HepG2 (cell line): ENCODE data around the gene GJD3. TPM values are rescaled to one million over a fixed set of nuclear protein-coding genes. Genes with fewer than 3 reads are reported as not detected.

Experiments used
- CCAR2 ChIP-seq: fragments of 200-400 bp; formaldehyde crosslinking; optimal IDR thresholded peaks from 2 replicates; pipeline ENCODE3; 2018; ENCODE audit warnings: low read depth, mild to moderate bottlenecking, low read length, moderate library complexity
- FOSL2 ChIP-seq: sonication (generic); formaldehyde crosslinking; IDR thresholded peaks from 2 replicates; pipeline ENCODE4 v1.4.0; 2020; ENCODE audit warnings: missing genetic modification reagents
- HDAC1 ChIP-seq: sonication (generic); formaldehyde crosslinking; IDR thresholded peaks from 2 replicates; pipeline ENCODE4 v1.5.1; 2020; ENCODE audit warnings: mild to moderate bottlenecking, missing genetic modification reagents
- HIVEP1 ChIP-seq: sonication (generic); formaldehyde crosslinking; IDR thresholded peaks from 2 replicates; pipeline ENCODE4 v1.4.0; 2020; ENCODE audit warnings: mild to moderate bottlenecking, missing genetic modification reagents
- LCORL ChIP-seq, 2 experiments: fragments of 450-650 bp in 1 of 2; sonication (generic) in 1 of 2; formaldehyde crosslinking in 1 of 2; IDR thresholded peaks; 2 replicates each; pipeline versions ENCODE4 v1.5.0 to v1.6.1; 2017 to 2020; ENCODE audit warnings: antibody characterized with exemption in 1 of 2, missing genetic modification reagents in 1 of 2
- MEF2D ChIP-seq: sonication (generic); formaldehyde crosslinking; IDR thresholded peaks from 2 replicates; pipeline ENCODE4 v1.5.1; 2020; ENCODE audit warnings: mild to moderate bottlenecking, missing genetic modification reagents
- NAIF1 ChIP-seq: sonication (generic); formaldehyde crosslinking; IDR thresholded peaks from 2 replicates; pipeline ENCODE4 v1.5.0; 2020; ENCODE audit warnings: mild to moderate bottlenecking, missing genetic modification reagents, borderline replicate concordance
- SYNCRIP ChIP-seq: fragments of 200-400 bp; formaldehyde crosslinking; IDR thresholded peaks from 2 replicates; pipeline ENCODE4 v1.6.1; 2018; ENCODE audit warnings: mild to moderate bottlenecking, low read depth, low read length; ENCODE audit not compliant: insufficient read depth
- TCF7L2 ChIP-seq: IDR thresholded peaks from 2 replicates; pipeline ENCODE4 v1.6.1; 2011; ENCODE audit warnings: mild to moderate bottlenecking, low read depth, low read length, moderate library complexity
- XRCC5 ChIP-seq: fragments of 200-400 bp; formaldehyde crosslinking; optimal IDR thresholded peaks from 2 replicates; pipeline ENCODE3; 2017; ENCODE audit warnings: mild to moderate bottlenecking, low read length
- YY1 ChIP-seq: IDR thresholded peaks from 2 replicates; pipeline ENCODE4 v1.6.1; 2011; ENCODE audit warnings: low read length, low read depth, moderate library complexity, mild to moderate bottlenecking; ENCODE audit not compliant: insufficient read depth, insufficient replicate concordance
- ZFP82 ChIP-seq: sonication (generic); formaldehyde crosslinking; IDR thresholded peaks from 2 replicates; pipeline ENCODE4 v1.5.1; 2020; ENCODE audit warnings: mild to moderate bottlenecking, missing genetic modification reagents, borderline replicate concordance
- ZNF329 ChIP-seq: sonication (generic); formaldehyde crosslinking; IDR thresholded peaks from 2 replicates; pipeline ENCODE4 v1.9.0; 2021; ENCODE audit warnings: low read depth, mild to moderate bottlenecking, missing genetic modification reagents
- ZNF350 ChIP-seq: sonication (generic); formaldehyde crosslinking; IDR thresholded peaks from 2 replicates; pipeline ENCODE4 v1.4.0; 2020; ENCODE audit warnings: mild to moderate bottlenecking, low read depth, missing genetic modification reagents, borderline replicate concordance
- ZNF367 ChIP-seq: sonication (generic); formaldehyde crosslinking; IDR thresholded peaks from 2 replicates; pipeline ENCODE4 v1.4.0; 2020; ENCODE audit warnings: missing genetic modification reagents, borderline replicate concordance
- ZNF501 ChIP-seq: sonication (generic); formaldehyde crosslinking; IDR thresholded peaks from 2 replicates; pipeline ENCODE4 v1.5.1; 2020; ENCODE audit warnings: mild to moderate bottlenecking, moderate library complexity, missing genetic modification reagents
- ZNF720 ChIP-seq: sonication (generic); formaldehyde crosslinking; IDR thresholded peaks from 2 replicates; pipeline ENCODE4 v1.4.0; 2020; ENCODE audit warnings: missing genetic modification reagents
- ZSCAN30 ChIP-seq: sonication (generic); formaldehyde crosslinking; IDR thresholded peaks from 2 replicates; pipeline ENCODE4 v1.5.0; 2020; ENCODE audit warnings: mild to moderate bottlenecking, missing genetic modification reagents
- polyA plus RNA-seq, 8 experiments: library from polyadenylated mRNA; depleted of rRNA in 3 of 8; stranded (reverse) in 7 of 8; unstranded in 1 of 8; fragments of >200 nt; fragmentation: Illumina TruSeq in 4 of 8; extraction: Trizol in 4 of 8; gene quantifications; 2 replicates each; pipeline versions ENCODE4 v1.2.1 to v1.2.3, GENCODE V29; 2011 to 2016; ENCODE audit warnings: low read depth in 4 of 8, missing spikeins in 1 of 8, mixed read lengths in 1 of 8; ENCODE audit not compliant: insufficient read depth in 1 of 8
- total RNA-seq, 5 experiments: library from RNA; depleted of rRNA; stranded (reverse); fragments of >200 nt; fragmentation: Illumina TruSeq; extraction: Trizol; gene quantifications; 2 replicates each; pipeline ENCODE4 v1.2.3, GENCODE V29; 2016; ENCODE audit warnings: low read depth in 1 of 5
- TF ChIP-seq, protein P1 (sequence below): sonication (generic); formaldehyde crosslinking; IDR thresholded peaks from 2 replicates; pipeline ENCODE4 v1.4.0; 2020; ENCODE audit warnings: missing genetic modification reagents, low read depth, mild to moderate bottlenecking, borderline replicate concordance
- TF ChIP-seq, protein P2 (sequence below): sonication (generic); formaldehyde crosslinking; IDR thresholded peaks from 2 replicates; pipeline ENCODE4 v1.9.0; 2021; ENCODE audit warnings: missing genetic modification reagents, borderline replicate concordance
- TF ChIP-seq, protein P3 (sequence below): sonication (generic); formaldehyde crosslinking; IDR thresholded peaks from 2 replicates; pipeline ENCODE4 v1.5.0; 2020; ENCODE audit warnings: missing genetic modification reagents, mild to moderate bottlenecking, borderline replicate concordance
- TF ChIP-seq, protein P4 (sequence below): sonication (generic); formaldehyde crosslinking; conservative IDR thresholded peaks from 2 replicates; pipeline ENCODE4 v1.8.0; 2022; ENCODE audit warnings: missing genetic modification reagents
- TF ChIP-seq, protein P5 (sequence below): sonication (generic); formaldehyde crosslinking; conservative IDR thresholded peaks from 2 replicates; pipeline ENCODE4 v1.8.1; 2023; ENCODE audit warnings: missing genetic modification reagents

GJD3 gene
- total and polyA plus RNA-seq, 2 of the 13 experiments (the other 11 are each of a cell fraction or from before 2014, with no cell fraction given) = not detected

DNA sequence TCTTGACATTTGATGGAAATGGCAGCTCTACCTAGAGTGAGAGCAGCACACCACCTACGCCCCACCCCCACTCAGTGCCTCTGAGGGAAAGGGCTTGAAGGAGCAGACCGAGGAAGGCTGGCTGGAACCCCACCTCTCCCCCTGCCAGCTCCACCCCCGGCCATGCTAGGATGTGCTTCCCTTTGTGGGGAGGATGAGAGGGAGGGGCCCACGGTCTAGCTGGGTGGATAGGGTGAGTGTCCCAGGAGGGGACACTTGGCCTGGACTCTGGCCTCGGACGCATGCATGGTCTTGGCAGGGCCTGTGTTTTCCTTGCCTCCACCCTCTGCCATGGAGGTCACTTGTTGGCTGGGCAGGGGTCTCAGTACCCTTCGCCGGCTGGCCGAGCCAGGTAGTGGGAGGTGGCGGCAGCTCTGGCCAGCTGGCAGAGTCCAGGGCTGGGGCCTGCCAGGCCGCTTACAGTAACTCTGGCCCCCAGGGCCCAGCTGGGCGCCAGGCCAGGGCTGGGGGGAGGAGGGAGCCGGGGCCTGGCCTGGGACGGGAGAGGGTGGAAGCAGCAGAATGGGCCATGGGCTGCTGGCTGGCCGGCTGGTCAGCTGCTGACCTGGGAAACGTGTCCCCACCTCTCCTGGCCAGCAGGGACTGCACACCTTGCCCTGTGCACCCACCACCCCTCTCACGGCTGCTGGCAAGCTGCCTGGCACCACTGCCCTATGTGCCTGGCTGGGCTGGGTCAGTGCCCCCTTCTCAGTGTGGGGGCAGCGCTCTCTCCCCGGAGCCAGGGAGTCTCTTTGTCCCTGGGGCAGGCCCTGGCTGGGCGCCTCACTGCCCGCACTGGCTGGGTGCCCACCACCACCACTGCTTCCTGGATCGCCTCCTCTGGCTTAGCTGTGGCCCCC, 32.5 kb downstream of the GJD3 start (continued):
- TF ChIP-seq ZSCAN30 (no peak), YY1 (no peak), SYNCRIP (no peak), HIVEP1 (CRISPR knock-in tag) (peak; percentile 24; the same call in 1 of the 2 replicates), ZNF367 (CRISPR knock-in tag) (no peak), NAIF1 (CRISPR knock-in tag) (no peak), ZNF350 (CRISPR knock-in tag) (peak; percentile 50; the same call in 1 of the 2 replicates), ZNF501 (CRISPR knock-in tag) (no peak), LCORL (IDR thresholded peaks at IDR 0.05) (no peak), LCORL (CRISPR knock-in tag; IDR thresholded peaks at IDR 0.05) (peak; percentile 58; the same call in 1 of the 2 replicates), ZFP82 (CRISPR knock-in tag) (no peak), MEF2D (CRISPR knock-in tag) (no peak), TCF7L2 (no peak), CCAR2 (no peak), ZNF329 (CRISPR knock-in tag) (no peak), ZNF720 (CRISPR knock-in tag) (no peak), HDAC1 (CRISPR knock-in tag) (0 out of 2 replicates have a peak, but pooled peaks have one; percentile 49), XRCC5 (peak; percentile 24), FOSL2 (no peak)
- TF ChIP-seq, protein P1, sequence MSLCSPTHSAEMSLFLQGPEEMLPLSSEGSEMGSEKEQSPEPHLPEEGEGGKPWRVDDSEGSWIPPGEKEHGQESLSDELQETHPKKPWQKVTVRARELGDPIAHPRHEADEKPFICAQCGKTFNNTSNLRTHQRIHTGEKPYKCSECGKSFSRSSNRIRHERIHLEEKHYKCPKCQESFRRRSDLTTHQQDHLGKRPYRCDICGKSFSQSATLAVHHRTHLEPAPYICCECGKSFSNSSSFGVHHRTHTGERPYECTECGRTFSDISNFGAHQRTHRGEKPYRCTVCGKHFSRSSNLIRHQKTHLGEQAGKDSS (CRISPR knock-in tag) = no peak
- TF ChIP-seq, protein P2, sequence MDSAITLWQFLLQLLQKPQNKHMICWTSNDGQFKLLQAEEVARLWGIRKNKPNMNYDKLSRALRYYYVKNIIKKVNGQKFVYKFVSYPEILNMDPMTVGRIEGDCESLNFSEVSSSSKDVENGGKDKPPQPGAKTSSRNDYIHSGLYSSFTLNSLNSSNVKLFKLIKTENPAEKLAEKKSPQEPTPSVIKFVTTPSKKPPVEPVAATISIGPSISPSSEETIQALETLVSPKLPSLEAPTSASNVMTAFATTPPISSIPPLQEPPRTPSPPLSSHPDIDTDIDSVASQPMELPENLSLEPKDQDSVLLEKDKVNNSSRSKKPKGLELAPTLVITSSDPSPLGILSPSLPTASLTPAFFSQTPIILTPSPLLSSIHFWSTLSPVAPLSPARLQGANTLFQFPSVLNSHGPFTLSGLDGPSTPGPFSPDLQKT (CRISPR knock-in tag) = no peak
- TF ChIP-seq, protein P3, sequence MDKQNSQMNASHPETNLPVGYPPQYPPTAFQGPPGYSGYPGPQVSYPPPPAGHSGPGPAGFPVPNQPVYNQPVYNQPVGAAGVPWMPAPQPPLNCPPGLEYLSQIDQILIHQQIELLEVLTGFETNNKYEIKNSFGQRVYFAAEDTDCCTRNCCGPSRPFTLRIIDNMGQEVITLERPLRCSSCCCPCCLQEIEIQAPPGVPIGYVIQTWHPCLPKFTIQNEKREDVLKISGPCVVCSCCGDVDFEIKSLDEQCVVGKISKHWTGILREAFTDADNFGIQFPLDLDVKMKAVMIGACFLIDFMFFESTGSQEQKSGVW (CRISPR knock-in tag) = no peak
- TF ChIP-seq, protein P4, sequence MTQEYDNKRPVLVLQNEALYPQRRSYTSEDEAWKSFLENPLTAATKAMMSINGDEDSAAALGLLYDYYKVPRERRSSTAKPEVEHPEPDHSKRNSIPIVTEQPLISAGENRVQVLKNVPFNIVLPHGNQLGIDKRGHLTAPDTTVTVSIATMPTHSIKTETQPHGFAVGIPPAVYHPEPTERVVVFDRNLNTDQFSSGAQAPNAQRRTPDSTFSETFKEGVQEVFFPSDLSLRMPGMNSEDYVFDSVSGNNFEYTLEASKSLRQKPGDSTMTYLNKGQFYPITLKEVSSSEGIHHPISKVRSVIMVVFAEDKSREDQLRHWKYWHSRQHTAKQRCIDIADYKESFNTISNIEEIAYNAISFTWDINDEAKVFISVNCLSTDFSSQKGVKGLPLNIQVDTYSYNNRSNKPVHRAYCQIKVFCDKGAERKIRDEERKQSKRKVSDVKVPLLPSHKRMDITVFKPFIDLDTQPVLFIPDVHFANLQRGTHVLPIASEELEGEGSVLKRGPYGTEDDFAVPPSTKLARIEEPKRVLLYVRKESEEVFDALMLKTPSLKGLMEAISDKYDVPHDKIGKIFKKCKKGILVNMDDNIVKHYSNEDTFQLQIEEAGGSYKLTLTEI (CRISPR knock-in tag) = no peak
- TF ChIP-seq, protein P5, sequence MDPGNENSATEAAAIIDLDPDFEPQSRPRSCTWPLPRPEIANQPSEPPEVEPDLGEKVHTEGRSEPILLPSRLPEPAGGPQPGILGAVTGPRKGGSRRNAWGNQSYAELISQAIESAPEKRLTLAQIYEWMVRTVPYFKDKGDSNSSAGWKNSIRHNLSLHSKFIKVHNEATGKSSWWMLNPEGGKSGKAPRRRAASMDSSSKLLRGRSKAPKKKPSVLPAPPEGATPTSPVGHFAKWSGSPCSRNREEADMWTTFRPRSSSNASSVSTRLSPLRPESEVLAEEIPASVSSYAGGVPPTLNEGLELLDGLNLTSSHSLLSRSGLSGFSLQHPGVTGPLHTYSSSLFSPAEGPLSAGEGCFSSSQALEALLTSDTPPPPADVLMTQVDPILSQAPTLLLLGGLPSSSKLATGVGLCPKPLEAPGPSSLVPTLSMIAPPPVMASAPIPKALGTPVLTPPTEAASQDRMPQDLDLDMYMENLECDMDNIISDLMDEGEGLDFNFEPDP (CRISPR knock-in tag) = no peak
